T-helper 1 cell treated with Interleukin-12 subunit alpha and Interleukin-12 subunit beta and Interleukin-4 antibody, amounts not matched to agents 30 μg/mL and 1 μg/mL, for 36 hours (primary cell): ENCODE measurements around the gene KRTAP19-3.

Experiments used
- H3K27ac Mint-ChIP-seq: one replicate; pipeline ENCODE4 v1.8.0; 2021; ENCODE audit warnings: mild to moderate bottlenecking, mixed read lengths
- H3K27me3 Mint-ChIP-seq: one replicate; pipeline ENCODE4 v1.8.0; 2021; ENCODE audit warnings: low read depth, mixed read lengths
- H3K36me3 Mint-ChIP-seq: one replicate; pipeline ENCODE4 v1.8.0; 2021; ENCODE audit warnings: low read depth, mixed read lengths
- H3K4me1 Mint-ChIP-seq: one replicate; pipeline ENCODE4 v1.8.0; 2021; ENCODE audit warnings: low read depth, mixed read lengths
- H3K4me3 Mint-ChIP-seq: one replicate; pipeline ENCODE4 v1.8.0; 2021; ENCODE audit warnings: mild to moderate bottlenecking, moderate library complexity, mixed read lengths
- H3K9me3 Mint-ChIP-seq: one replicate; pipeline ENCODE4 v1.8.0; 2021; ENCODE audit warnings: mixed read lengths

The KRTAP19-3 gene

DNA sequence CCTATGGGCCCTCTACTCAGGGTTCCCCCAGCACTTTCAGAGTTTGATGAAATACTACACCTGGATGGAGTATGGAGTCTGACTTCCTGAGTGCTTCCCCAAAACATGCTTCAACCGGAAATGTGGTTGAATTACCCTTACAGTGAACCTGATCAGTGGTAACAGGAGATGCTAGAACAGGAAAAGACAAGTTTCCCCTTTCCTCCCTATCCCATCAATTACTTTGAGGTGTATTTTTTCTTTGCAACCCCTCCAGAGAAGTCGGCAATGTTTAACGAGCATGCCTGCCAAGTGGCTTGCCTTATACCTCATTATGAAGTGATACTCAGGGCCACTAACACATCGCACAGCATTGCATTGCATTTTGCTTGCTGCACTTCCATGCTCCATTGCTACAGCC lies 44.8 kb downstream of the KRTAP19-3 start:
- H3K4me1 Mint-ChIP-seq, result no peaks in the 10 kb centered on the region
- H3K4me3 Mint-ChIP-seq, result no peak overlapping the region
- no peaks in the 10 kb centered on the region for H3K9me3 Mint-ChIP-seq
- no peaks in the 10 kb centered on the region for H3K27me3 Mint-ChIP-seq
- H3K36me3 Mint-ChIP-seq, result no peaks in the 10 kb centered on the region
- H3K27ac Mint-ChIP-seq, result no peak overlapping the region

DNA sequence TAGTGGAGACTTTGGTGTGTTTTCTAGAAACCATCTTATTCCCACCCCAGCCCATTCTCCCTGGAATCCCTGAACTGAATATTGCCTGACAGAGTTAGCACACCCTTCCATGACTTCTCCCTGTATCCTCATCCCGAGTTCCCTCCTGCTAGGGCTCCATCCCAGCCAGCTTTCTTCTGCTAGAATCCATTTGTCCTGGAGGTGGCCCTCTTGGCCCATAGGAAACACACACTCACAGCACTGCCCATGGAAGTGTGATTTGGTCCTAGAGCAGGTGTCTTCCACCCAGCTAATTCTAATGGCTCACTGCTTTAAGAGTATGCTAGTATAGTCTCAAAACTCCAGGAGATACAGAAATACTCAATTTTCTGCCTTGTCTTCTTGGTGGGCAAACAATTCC lies 47.6 kb downstream of the KRTAP19-3 start:
- no peaks in the 10 kb centered on the region for H3K4me1 Mint-ChIP-seq
- H3K27me3 Mint-ChIP-seq, result no peaks in the 10 kb centered on the region
- H3K36me3 Mint-ChIP-seq, result no peaks in the 10 kb centered on the region
- H3K9me3 Mint-ChIP-seq, result no peaks in the 10 kb centered on the region
- no peak overlapping the region for H3K4me3 Mint-ChIP-seq
- H3K27ac Mint-ChIP-seq, result no peak overlapping the region

DNA sequence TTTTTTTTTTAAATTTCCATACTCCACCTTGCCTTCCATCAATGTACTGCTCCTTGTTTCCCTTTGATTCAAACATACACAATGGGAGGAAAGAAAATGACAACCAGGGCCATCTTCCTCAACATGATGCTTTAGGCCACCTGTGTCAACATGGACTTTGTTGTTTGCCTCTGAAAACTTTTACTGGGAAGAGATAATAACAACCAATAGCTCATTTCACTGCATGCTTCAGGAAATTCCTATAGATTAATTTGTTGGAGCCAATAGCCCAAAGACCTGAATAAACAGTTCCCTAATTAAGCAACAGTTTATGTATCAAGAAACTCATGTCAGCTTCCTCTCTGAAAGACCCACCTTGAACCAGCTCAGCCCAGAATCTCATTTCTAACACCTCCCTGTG lies 48.6 kb downstream of the KRTAP19-3 start:
- Mint-ChIP-seq H3K4me1 (no peaks in the 10 kb centered on the region), H3K4me3 (no peak overlapping the region), H3K9me3 (no peaks in the 10 kb centered on the region), H3K27ac (no peak overlapping the region), H3K36me3 (no peaks in the 10 kb centered on the region), H3K27me3 (no peaks in the 10 kb centered on the region)
